22Rv1 (cell line): ENCODE data around the gene RABL3.
"Not testable (repeated sequence)": the region's sequence is repeated elsewhere in the genome, so short reads cannot be mapped to it uniquely, and the experiment has no call there.

ENCODE experiments used
- H3K27ac ChIP-seq: fragments of 450-650 bp; 2 replicates; pipeline ENCODE4 v1.5.1; 2017
- CTCF ChIP-seq: fragments of 450-650 bp; IDR thresholded peaks from 2 replicates; pipeline ENCODE4 v1.5.1; 2017; ENCODE audit warnings: mild to moderate bottlenecking
- ZFX ChIP-seq: fragments of 450-650 bp; IDR thresholded peaks from 2 replicates; pipeline ENCODE4 v1.6.1; 2017; ENCODE audit warnings: antibody characterized with exemption, borderline replicate concordance

RABL3 gene

GRCh38 chr3:120745466-120745865 is 3.1 kb upstream of the RABL3 start:
- TF ChIP-seq ZFX (no peak), CTCF (no peak)
- H3K27ac ChIP-seq = no peak overlapping the region

GRCh38 chr3:120743556-120744195 is 1.4 kb upstream of the RABL3 start:
- TF ChIP-seq CTCF (no peak), ZFX (no peak)
- H3K27ac ChIP-seq = peak overlapping the region; percentile 88

- H3K27ac ChIP-seq = peak overlapping the region; percentile 88
- TF ChIP-seq ZFX (no peak), CTCF (no peak)
Observed at GRCh38 chr3:120742849-120743365, 591 bp upstream of the RABL3 start.

GRCh38 chr3:120741837-120742197 is 499 bp downstream of the RABL3 start:
- peak overlapping the region; percentile 88 for H3K27ac ChIP-seq
- TF ChIP-seq ZFX (no peak), CTCF (no peak)

GRCh38 chr3:120741320-120741719 is 996 bp downstream of the RABL3 start:
- no peak for TF ChIP-seq ZFX
- TF ChIP-seq CTCF = no peak
- peak overlapping the region; percentile 88 for H3K27ac ChIP-seq

GRCh38 chr3:120738006-120738405 is 4.3 kb downstream of the RABL3 start:
- not testable (repeated sequence) for H3K27ac ChIP-seq

- TF ChIP-seq CTCF = no peak
- TF ChIP-seq ZFX = no peak
- H3K27ac ChIP-seq = no peak overlapping the region
Observed at GRCh38 chr3:120730576-120731542, 11.5 kb downstream of the RABL3 start.
